ENCODE measurements around the gene FGFR1OP2. TPM values are rescaled to one million over a fixed set of nuclear protein-coding genes. Genes with fewer than 3 reads are reported as not detected.
A peak's percentile ranks its signal among the peaks of the same experiment; 100 is the strongest.

The FGFR1OP2 gene
- total RNA-seq, 2 experiments from 2014 or later = 42.4 to 45.0 TPM

GRCh38 chr12:26929590-26929989 lies 8.7 kb upstream of the FGFR1OP2 start:
- no peak for TF ChIP-seq EZH2phosphoT487 (IDR thresholded peaks at IDR 0.05; ENCODE audit: borderline replicate concordance, low read depth, low read length)
- TF ChIP-seq, protein P1, sequence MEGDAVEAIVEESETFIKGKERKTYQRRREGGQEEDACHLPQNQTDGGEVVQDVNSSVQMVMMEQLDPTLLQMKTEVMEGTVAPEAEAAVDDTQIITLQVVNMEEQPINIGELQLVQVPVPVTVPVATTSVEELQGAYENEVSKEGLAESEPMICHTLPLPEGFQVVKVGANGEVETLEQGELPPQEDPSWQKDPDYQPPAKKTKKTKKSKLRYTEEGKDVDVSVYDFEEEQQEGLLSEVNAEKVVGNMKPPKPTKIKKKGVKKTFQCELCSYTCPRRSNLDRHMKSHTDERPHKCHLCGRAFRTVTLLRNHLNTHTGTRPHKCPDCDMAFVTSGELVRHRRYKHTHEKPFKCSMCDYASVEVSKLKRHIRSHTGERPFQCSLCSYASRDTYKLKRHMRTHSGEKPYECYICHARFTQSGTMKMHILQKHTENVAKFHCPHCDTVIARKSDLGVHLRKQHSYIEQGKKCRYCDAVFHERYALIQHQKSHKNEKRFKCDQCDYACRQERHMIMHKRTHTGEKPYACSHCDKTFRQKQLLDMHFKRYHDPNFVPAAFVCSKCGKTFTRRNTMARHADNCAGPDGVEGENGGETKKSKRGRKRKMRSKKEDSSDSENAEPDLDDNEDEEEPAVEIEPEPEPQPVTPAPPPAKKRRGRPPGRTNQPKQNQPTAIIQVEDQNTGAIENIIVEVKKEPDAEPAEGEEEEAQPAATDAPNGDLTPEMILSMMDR (conservative IDR thresholded peaks at IDR 0.05; ENCODE audit: low read length) = no peak
- intact Hi-C loops (cut with micrococcal nuclease; ENCODE audit: unreplicated experiment) = no loop called here
- POLR2A ChIA-PET = no interaction called here
- CTCF ChIA-PET (ENCODE audit: unreplicated experiment) = no interaction called here
- H3K9me3 ChIP-seq (ENCODE audit: low read length) = no peaks in the 10 kb centered on the region
- DNase-seq (ENCODE audit: low spot score) = no peak
- H3K4me2 ChIP-seq (ENCODE audit: low read length) = no peak overlapping the region
- peaks cover 30% of the 10 kb centered on the region; the same call in 1 of the 2 replicates for H3K79me2 ChIP-seq (ENCODE audit: insufficient read depth, low read depth, low read length)
- BruUV-seq (replicated peaks) = no TSS peak
- H3K27ac ChIP-seq (ENCODE audit: low read depth, low read length, poor library complexity, severe bottlenecking) = no peak overlapping the region
- no peaks in the 10 kb centered on the region for H3K9me2 ChIP-seq (ENCODE audit: insufficient read depth, low read length)
- H4K20me1 ChIP-seq (ENCODE audit: insufficient read depth, low read length) = no peaks in the 10 kb centered on the region
- H3K36me3 ChIP-seq (ENCODE audit: insufficient read depth, low read length) = peaks cover 96% of the 10 kb centered on the region
- H2AFZ ChIP-seq (ENCODE audit: low read length) = no peak overlapping the region
- no peak overlapping the region for H3K4me3 ChIP-seq (ENCODE audit: low read depth, low read length, poor library complexity, severe bottlenecking)
- H3K4me1 ChIP-seq (ENCODE audit: insufficient read depth, low read length, poor library complexity, severe bottlenecking) = no peaks in the 10 kb centered on the region

- CTCF ChIA-PET (ENCODE audit: unreplicated experiment) = no interaction called here
- H3K4me1 ChIP-seq (ENCODE audit: insufficient read depth, low read length, poor library complexity, severe bottlenecking) = peaks cover 25% of the 10 kb centered on the region
- peak overlapping the region; percentile 97 for H3K4me2 ChIP-seq (ENCODE audit: low read length)
- H3K4me3 ChIP-seq (ENCODE audit: low read depth, low read length, poor library complexity, severe bottlenecking) = peak overlapping the region; percentile 89
- intact Hi-C loops (cut with micrococcal nuclease; ENCODE audit: unreplicated experiment) = loop anchor here (5.0 kb wide), 1 partner anchor 89 kb away; no protein-coding TSS in a partner anchor
- no peak overlapping the region for H2AFZ ChIP-seq (ENCODE audit: low read length)
- no peaks in the 10 kb centered on the region for H3K9me2 ChIP-seq (ENCODE audit: insufficient read depth, low read length)
- H3K27ac ChIP-seq (ENCODE audit: low read depth, low read length, poor library complexity, severe bottlenecking) = no peak overlapping the region
- H3K36me3 ChIP-seq (ENCODE audit: insufficient read depth, low read length) = peaks cover 47% of the 10 kb centered on the region
- POLR2A ChIA-PET = interaction anchor here (1.0 to 1.5 kb wide), 2 partner anchors 10 to 29 kb away, joined by 3 read pairs; no protein-coding TSS in a partner anchor
- H3K79me2 ChIP-seq (ENCODE audit: insufficient read depth, low read depth, low read length) = peaks cover 74% of the 10 kb centered on the region
- H3K9me3 ChIP-seq (ENCODE audit: low read length) = no peaks in the 10 kb centered on the region
- no peak for TF ChIP-seq EZH2phosphoT487 (IDR thresholded peaks at IDR 0.05; ENCODE audit: borderline replicate concordance, low read depth, low read length)
- TF ChIP-seq, protein P1 (conservative IDR thresholded peaks at IDR 0.05; ENCODE audit: low read length) = no peak
- peak; percentile 19 for DNase-seq (ENCODE audit: low spot score)
- no TSS peak for BruUV-seq (replicated peaks)
- H4K20me1 ChIP-seq (ENCODE audit: insufficient read depth, low read length) = peaks cover 35% of the 10 kb centered on the region
These were observed 2.5 kb upstream of the FGFR1OP2 start for GRCh38 chr12:26935636-26936378.

Measured in OCI-LY7 (cell line).